ENCODE results near the gene UBB. TPM values are rescaled to one million over a fixed set of nuclear protein-coding genes. Genes with fewer than 3 reads are reported as not detected.
"Not testable (repeated sequence)": the region's sequence is repeated elsewhere in the genome, so short reads cannot be mapped to it uniquely, and the experiment has no call there.

Gene UBB
- total RNA-seq, 4 donors from 2014 or later: 469 to 764 (median 628) TPM

- TF ChIP-seq CTCF (IDR thresholded peaks at IDR 0.05) (no peak), POLR2A (IDR thresholded peaks at IDR 0.05) (no peak), POLR2AphosphoS5 (IDR thresholded peaks at IDR 0.05) (no peak), EP300 (IDR thresholded peaks at IDR 0.05) (no peak)
- Histone ChIP-seq H3K9me3 (no peaks in the 10 kb centered on the region), H3K36me3 (peaks cover 19% of the 10 kb centered on the region), H3K4me3 (no peak overlapping the region), H3K27me3 (no peaks in the 10 kb centered on the region), H3K27ac (no peak overlapping the region), H3K4me1 (peaks cover 48% of the 10 kb centered on the region)
- no peak for DNase-seq (ENCODE audit: low spot score in 2 of 2)
- 68% methylated on average over 5 of the region's 5 CpGs for WGBS
Observed at GRCh38 chr17:16384557-16384956, 3.7 kb downstream of the UBB start.

GRCh38 chr17:16386126-16386507 is 5.2 kb downstream of the UBB start:
- not testable (repeated sequence) for H3K27ac ChIP-seq; DNase-seq (ENCODE audit: low spot score in 2 of 2); H3K9me3 ChIP-seq; H3K27me3 ChIP-seq
- WGBS: 55% methylated on average over 23 of the region's 23 CpGs
- Histone ChIP-seq H3K4me1 (peaks cover 39% of the 10 kb centered on the region), H3K4me3 (peak overlapping the region; percentile 41), H3K36me3 (peaks cover 19% of the 10 kb centered on the region)

- no peak for TF ChIP-seq CTCF (IDR thresholded peaks at IDR 0.05)
- no peak for TF ChIP-seq POLR2A (IDR thresholded peaks at IDR 0.05)
- TF ChIP-seq POLR2AphosphoS5 (IDR thresholded peaks at IDR 0.05): no peak
- no peak for TF ChIP-seq EP300 (IDR thresholded peaks at IDR 0.05)
- Histone ChIP-seq H3K27ac (no peak overlapping the region), H3K36me3 (no peaks in the 10 kb centered on the region), H3K4me1 (peaks cover 8% of the 10 kb centered on the region), H3K9me3 (no peaks in the 10 kb centered on the region), H3K4me3 (no peak overlapping the region), H3K27me3 (no peaks in the 10 kb centered on the region)
- DNase-seq (ENCODE audit: low spot score in 2 of 2): no peak
- 96% methylated on average over 12 of the region's 13 CpGs for WGBS
Observed at GRCh38 chr17:16391451-16391850, 10.6 kb downstream of the UBB start.

GRCh38 chr17:16392491-16392890 is 11.6 kb downstream of the UBB start:
- H3K36me3 ChIP-seq; DNase-seq (ENCODE audit: low spot score in 2 of 2); H3K4me1 ChIP-seq; H3K27ac ChIP-seq; H3K4me3 ChIP-seq; H3K27me3 ChIP-seq; H3K9me3 ChIP-seq: not testable (repeated sequence)
- WGBS: 90% methylated on average over 11 of the region's 11 CpGs

- H3K36me3 ChIP-seq; H3K4me1 ChIP-seq; H3K27me3 ChIP-seq; H3K27ac ChIP-seq; DNase-seq (ENCODE audit: low spot score in 2 of 2); H3K4me3 ChIP-seq; H3K9me3 ChIP-seq: not testable (repeated sequence)
- WGBS: 74% methylated on average over 4 of the region's 4 CpGs
Observed at GRCh38 chr17:16395887-16396286, 15.0 kb downstream of the UBB start.

GRCh38 chr17:16396693-16397092 is 15.8 kb downstream of the UBB start:
- WGBS: 84% methylated on average over 2 of the region's 2 CpGs
- not testable (repeated sequence) for H3K4me1 ChIP-seq; H3K9me3 ChIP-seq; H3K27me3 ChIP-seq; H3K27ac ChIP-seq; H3K4me3 ChIP-seq; DNase-seq (ENCODE audit: low spot score in 2 of 2); H3K36me3 ChIP-seq

- 51% methylated on average over 9 of the region's 9 CpGs for WGBS
- Histone ChIP-seq H3K27me3 (no peaks in the 10 kb centered on the region), H3K9me3 (no peaks in the 10 kb centered on the region), H3K36me3 (no peaks in the 10 kb centered on the region), H3K4me1 (no peaks in the 10 kb centered on the region), H3K4me3 (no peak overlapping the region), H3K27ac (no peak overlapping the region)
- no peak for DNase-seq (ENCODE audit: low spot score in 2 of 2)
- TF ChIP-seq POLR2A (IDR thresholded peaks at IDR 0.05) (no peak), CTCF (IDR thresholded peaks at IDR 0.05) (no peak), POLR2AphosphoS5 (IDR thresholded peaks at IDR 0.05) (no peak), EP300 (IDR thresholded peaks at IDR 0.05) (no peak)
Observed at GRCh38 chr17:16398270-16399267, 17.7 kb downstream of the UBB start.

- H3K4me3 ChIP-seq; H3K27ac ChIP-seq; H3K36me3 ChIP-seq; H3K27me3 ChIP-seq; H3K9me3 ChIP-seq; DNase-seq (ENCODE audit: low spot score in 2 of 2): not testable (repeated sequence)
- H3K4me1 ChIP-seq: peaks cover 20% of the 10 kb centered on the region
- 91% methylated on average over 9 of the region's 9 CpGs for WGBS
Observed at GRCh38 chr17:16403847-16404246, 23.0 kb downstream of the UBB start.
